Neural cell (in vitro differentiated cells): ENCODE measurements around the gene KDM4C. TPM values are rescaled to one million over a fixed set of nuclear protein-coding genes. Genes with fewer than 3 reads are reported as not detected.

Source experiments
- H2AFZ ChIP-seq: fragments of 200-600, 300-800 bp; sonication (generic), shearing (Covaris generic); 2 replicates; pipeline ENCODE4 v1.6.0; 2014; ENCODE audit warnings: low read depth, mild to moderate bottlenecking, antibody characterized with exemption, low read length, moderate library complexity
- H3F3A ChIP-seq: fragments of 200-600 bp; shearing (Covaris generic); 2 replicates; pipeline ENCODE4 v1.6.1; 2016; ENCODE audit warnings: mild to moderate bottlenecking, moderate library complexity, mixed read lengths, antibody characterized with exemption, low read length; ENCODE audit not compliant: insufficient read depth, poor library complexity, severe bottlenecking
- H3K27ac ChIP-seq: fragments of 200-600, 300-800 bp; sonication (generic), shearing (Covaris generic); 2 replicates; pipeline ENCODE4 v1.5.1; 2014; ENCODE audit warnings: mild to moderate bottlenecking, low read length, moderate library complexity
- H3K27me3 ChIP-seq: fragments of 300-800, 200-600 bp; sonication (generic), shearing (Covaris generic); 2 replicates; pipeline ENCODE4 v1.6.0; 2014; ENCODE audit warnings: mild to moderate bottlenecking, low read depth, low read length, moderate library complexity; ENCODE audit not compliant: insufficient read depth
- H3K36me3 ChIP-seq: fragments of 300-800, 200-600 bp; sonication (generic), shearing (Covaris generic); 2 replicates; pipeline ENCODE4 v1.5.1; 2014; ENCODE audit warnings: mild to moderate bottlenecking, antibody characterized with exemption, low read length, moderate library complexity; ENCODE audit not compliant: insufficient read depth
- H3K4me2 ChIP-seq: fragments of 300-800, 200-600 bp; sonication (generic), shearing (Covaris generic); 2 replicates; pipeline ENCODE4 v1.6.0; 2014; ENCODE audit warnings: mild to moderate bottlenecking, low read length
- H3K4me3 ChIP-seq: fragments of 300-800, 200-600 bp; sonication (generic), shearing (Covaris generic); 2 replicates; pipeline ENCODE4 v1.5.1; 2014; ENCODE audit warnings: mild to moderate bottlenecking, low read length, moderate library complexity
- H3K79me2 ChIP-seq: fragments of 200-600 bp; shearing (Covaris generic); replicated peaks from 2 replicates; pipeline ENCODE4 v1.6.0; 2014; ENCODE audit warnings: mild to moderate bottlenecking, low read length, moderate library complexity; ENCODE audit not compliant: insufficient read depth
- H3K9ac ChIP-seq: fragments of 300-800, 200-600 bp; sonication (generic), shearing (Covaris generic); 2 replicates; pipeline ENCODE4 v1.6.1; 2016; ENCODE audit warnings: mild to moderate bottlenecking, low read length, mixed read lengths
- H3K9me2 ChIP-seq: fragments of 200-600 bp; shearing (Covaris generic); 2 replicates; pipeline ENCODE4 v1.6.1; 2016; ENCODE audit warnings: mild to moderate bottlenecking, low read length, mixed read lengths; ENCODE audit not compliant: insufficient read depth
- H3K9me3 ChIP-seq: fragments of 200-600, 300-800 bp; sonication (generic), shearing (Covaris generic); 2 replicates; pipeline ENCODE4 v1.6.1; 2016; ENCODE audit warnings: mild to moderate bottlenecking, mixed run types, low read length, moderate library complexity, mixed read lengths
- H4K20me1 ChIP-seq: fragments of 200-600 bp; shearing (Covaris generic); 2 replicates; pipeline ENCODE4 v1.6.1; 2016; ENCODE audit warnings: mild to moderate bottlenecking, mixed run types; ENCODE audit not compliant: insufficient read depth
- CTCF ChIP-seq: fragments of 450-650 bp; IDR thresholded peaks from 2 replicates; pipeline ENCODE4 v1.5.1; 2014; ENCODE audit warnings: antibody characterized with exemption, mild to moderate bottlenecking, moderate library complexity; ENCODE audit not compliant: poor library complexity, severe bottlenecking
- EP300 ChIP-seq: fragments of 450-650 bp; conservative IDR thresholded peaks from 2 replicates; pipeline ENCODE4 v1.6.1; 2014; ENCODE audit warnings: antibody characterized with exemption, mild to moderate bottlenecking, moderate library complexity; ENCODE audit not compliant: poor library complexity, severe bottlenecking
- EZH2 ChIP-seq: fragments of 200-600, 300-800 bp; shearing (Covaris generic), sonication (generic); IDR thresholded peaks from 2 replicates; pipeline ENCODE4 v1.6.1; 2014; ENCODE audit warnings: antibody characterized with exemption, low read length, borderline replicate concordance, mild to moderate bottlenecking; ENCODE audit not compliant: insufficient read depth, poor library complexity, severe bottlenecking
- MXI1 ChIP-seq: fragments of 450-650 bp; conservative IDR thresholded peaks from 2 replicates; pipeline ENCODE4 v1.6.1; 2014; ENCODE audit warnings: antibody characterized with exemption, mild to moderate bottlenecking; ENCODE audit not compliant: poor library complexity, severe bottlenecking
- POLR2AphosphoS5 ChIP-seq: IDR thresholded peaks from 2 replicates; pipeline ENCODE4 v1.6.1; 2012
- RAD21 ChIP-seq: fragments of 450-650 bp; conservative IDR thresholded peaks from 2 replicates; pipeline ENCODE4 v1.6.1; 2014; ENCODE audit warnings: antibody characterized with exemption, mild to moderate bottlenecking, moderate library complexity
- REST ChIP-seq: IDR thresholded peaks from 2 replicates; pipeline ENCODE4 v1.6.1; 2012; ENCODE audit warnings: borderline replicate concordance
- SMC3 ChIP-seq: fragments of 450-650 bp; conservative IDR thresholded peaks from 2 replicates; pipeline ENCODE4 v1.6.1; 2014; ENCODE audit warnings: antibody characterized with exemption, mild to moderate bottlenecking, moderate library complexity; ENCODE audit not compliant: poor library complexity
- TAF1 ChIP-seq: IDR thresholded peaks from 2 replicates; pipeline ENCODE4 v1.6.1; 2012; ENCODE audit warnings: low read depth
- polyA plus RNA-seq: library from polyadenylated mRNA; depleted of rRNA; stranded (reverse); fragments of >200 nt; gene quantifications from 2 replicates; pipeline ENCODE4 v1.2.3, GENCODE V29; 2014

Gene KDM4C
- polyA plus RNA-seq, 1 donor from 2014 or later, result 21.1 TPM

DNA sequence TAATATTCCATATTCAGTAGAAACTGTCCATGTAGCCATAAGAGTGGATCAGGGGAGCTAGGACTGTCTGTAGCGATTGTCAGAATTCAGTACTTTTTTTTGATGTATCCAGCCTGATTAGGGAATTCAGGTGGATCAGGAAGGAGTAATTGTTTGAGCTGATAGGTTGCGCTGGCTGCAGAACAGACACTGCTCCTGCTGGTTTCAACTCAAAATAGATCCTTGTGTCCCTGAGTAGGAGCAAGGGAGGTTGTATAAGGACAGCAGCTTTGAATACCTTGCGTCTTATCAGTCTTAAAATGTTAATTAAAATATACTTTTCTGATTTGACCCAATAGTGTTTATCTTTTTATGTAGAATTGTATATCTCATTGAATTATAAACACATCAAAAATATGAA, 229.6 kb downstream of the KDM4C start:
- H3K79me2 ChIP-seq, result no peaks in the 10 kb centered on the region
- H3F3A ChIP-seq, result no peaks in the 10 kb centered on the region
- no peaks in the 10 kb centered on the region for H3K9me2 ChIP-seq
- H3K9me3 ChIP-seq, result no peaks in the 10 kb centered on the region
- H3K9ac ChIP-seq, result no peak overlapping the region
- no peaks in the 10 kb centered on the region for H3K27me3 ChIP-seq
- H3K27ac ChIP-seq, result no peak overlapping the region
- H2AFZ ChIP-seq, result no peak overlapping the region
- no peaks in the 10 kb centered on the region for H4K20me1 ChIP-seq
- H3K36me3 ChIP-seq, result peaks cover 5% of the 10 kb centered on the region
- TF ChIP-seq MXI1, result no peak
- TF ChIP-seq REST, result no peak
- no peak for TF ChIP-seq EZH2
- TF ChIP-seq TAF1, result no peak
- no peak overlapping the region for H3K4me2 ChIP-seq
- H3K4me3 ChIP-seq, result no peak overlapping the region

- Histone ChIP-seq H3K36me3 (no peaks in the 10 kb centered on the region), H3K79me2 (no peaks in the 10 kb centered on the region), H3F3A (no peaks in the 10 kb centered on the region), H2AFZ (no peak overlapping the region), H4K20me1 (no peaks in the 10 kb centered on the region), H3K27ac (no peak overlapping the region), H3K9me2 (no peaks in the 10 kb centered on the region), H3K9me3 (no peaks in the 10 kb centered on the region), H3K4me3 (no peak overlapping the region), H3K27me3 (no peaks in the 10 kb centered on the region), H3K4me2 (no peak overlapping the region), H3K9ac (no peak overlapping the region)
- no peak for TF ChIP-seq SMC3
- TF ChIP-seq RAD21, result no peak
- no peak for TF ChIP-seq EZH2
- no peak for TF ChIP-seq EP300
- no peak for TF ChIP-seq TAF1
- TF ChIP-seq CTCF, result no peak
- TF ChIP-seq MXI1, result no peak
- TF ChIP-seq POLR2AphosphoS5, result no peak
- no peak for TF ChIP-seq REST
Observed at GRCh38 chr9:6991418-6991817, 233.6 kb downstream of the KDM4C start.
